GM10248 (cell line): ENCODE data around the gene PKNOX2.

ENCODE experiments used
- CTCF ChIA-PET: fragments of 300-600 bp; sonication (Branson Sonifier 250); formaldehyde crosslinking; extraction: SDS; loops from one replicate; lab custom pipeline; 2021; ENCODE audit warnings: antibody characterized with exemption; lab: Yijun Ruan, JAX
- POLR2A ChIA-PET: fragments of 350-650 bp; sonication (Branson Sonifier 250); formaldehyde crosslinking; extraction: SDS; loops from one replicate; lab custom pipeline; 2020; ENCODE audit warnings: antibody characterized with exemption; lab: Yijun Ruan, JAX
- DNase-seq: peaks from one replicate; pipeline ENCODE4 v3.0.0; 2012; ENCODE audit errors: extremely low spot score
- TF ChIP-seq, protein P1 (sequence below): IDR thresholded peaks from 2 replicates; pipeline ENCODE4 v1.5.1; 2012; ENCODE audit warnings: mild to moderate bottlenecking, low read depth; ENCODE audit errors: extremely low read depth, missing control alignments, control extremely low read depth

PKNOX2 gene

DNA sequence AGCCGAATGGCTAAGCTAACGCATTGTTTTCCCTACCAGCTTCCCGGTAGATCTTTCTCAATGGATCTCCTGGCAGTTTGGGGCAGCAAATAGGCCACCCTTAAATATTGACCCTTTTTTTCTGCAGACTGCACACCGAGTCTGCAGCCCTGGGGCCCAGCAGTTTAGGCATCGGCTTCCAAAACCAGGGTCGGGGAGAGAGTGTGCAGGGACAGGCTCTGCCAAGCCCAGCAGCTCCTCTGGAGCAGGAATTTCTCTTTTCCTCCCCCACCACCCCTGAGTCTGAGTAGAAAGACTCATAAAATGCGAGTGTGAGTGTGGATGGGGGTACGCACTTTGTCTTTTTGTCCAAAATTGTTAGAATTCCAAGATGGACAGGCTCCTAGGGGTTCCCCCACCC lies 218.3 kb downstream of the PKNOX2 start:
- ChIA-PET POLR2A (no interaction called here), CTCF (interaction anchor here (1.4 kb wide), 1 partner anchor 46 kb away, joined by 3 read pairs; no protein-coding TSS in a partner anchor)
- no peak for DNase-seq
- TF ChIP-seq, protein P1, sequence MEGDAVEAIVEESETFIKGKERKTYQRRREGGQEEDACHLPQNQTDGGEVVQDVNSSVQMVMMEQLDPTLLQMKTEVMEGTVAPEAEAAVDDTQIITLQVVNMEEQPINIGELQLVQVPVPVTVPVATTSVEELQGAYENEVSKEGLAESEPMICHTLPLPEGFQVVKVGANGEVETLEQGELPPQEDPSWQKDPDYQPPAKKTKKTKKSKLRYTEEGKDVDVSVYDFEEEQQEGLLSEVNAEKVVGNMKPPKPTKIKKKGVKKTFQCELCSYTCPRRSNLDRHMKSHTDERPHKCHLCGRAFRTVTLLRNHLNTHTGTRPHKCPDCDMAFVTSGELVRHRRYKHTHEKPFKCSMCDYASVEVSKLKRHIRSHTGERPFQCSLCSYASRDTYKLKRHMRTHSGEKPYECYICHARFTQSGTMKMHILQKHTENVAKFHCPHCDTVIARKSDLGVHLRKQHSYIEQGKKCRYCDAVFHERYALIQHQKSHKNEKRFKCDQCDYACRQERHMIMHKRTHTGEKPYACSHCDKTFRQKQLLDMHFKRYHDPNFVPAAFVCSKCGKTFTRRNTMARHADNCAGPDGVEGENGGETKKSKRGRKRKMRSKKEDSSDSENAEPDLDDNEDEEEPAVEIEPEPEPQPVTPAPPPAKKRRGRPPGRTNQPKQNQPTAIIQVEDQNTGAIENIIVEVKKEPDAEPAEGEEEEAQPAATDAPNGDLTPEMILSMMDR: no peak

DNA sequence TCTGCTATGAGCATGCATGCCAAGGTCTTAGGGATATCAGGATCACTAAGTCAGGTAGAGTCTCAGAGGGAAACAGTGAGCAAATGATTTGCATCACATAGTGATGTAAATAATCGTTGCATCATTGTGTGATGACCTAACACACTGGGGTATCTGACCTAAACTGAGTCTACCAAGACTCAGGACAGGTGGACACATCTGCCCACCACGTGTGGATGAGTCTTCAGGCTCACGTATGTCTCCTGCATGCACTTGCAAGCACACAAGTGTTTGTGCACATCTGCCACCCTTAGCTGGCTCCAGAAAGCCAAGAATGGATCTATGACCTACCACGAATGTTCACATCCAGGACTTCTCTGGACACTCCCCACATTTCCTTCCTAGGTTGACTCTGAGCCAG lies 220.3 kb downstream of the PKNOX2 start:
- TF ChIP-seq, protein P1: no peak
- ChIA-PET CTCF (no interaction called here), POLR2A (no interaction called here)
- DNase-seq: no peak

DNA sequence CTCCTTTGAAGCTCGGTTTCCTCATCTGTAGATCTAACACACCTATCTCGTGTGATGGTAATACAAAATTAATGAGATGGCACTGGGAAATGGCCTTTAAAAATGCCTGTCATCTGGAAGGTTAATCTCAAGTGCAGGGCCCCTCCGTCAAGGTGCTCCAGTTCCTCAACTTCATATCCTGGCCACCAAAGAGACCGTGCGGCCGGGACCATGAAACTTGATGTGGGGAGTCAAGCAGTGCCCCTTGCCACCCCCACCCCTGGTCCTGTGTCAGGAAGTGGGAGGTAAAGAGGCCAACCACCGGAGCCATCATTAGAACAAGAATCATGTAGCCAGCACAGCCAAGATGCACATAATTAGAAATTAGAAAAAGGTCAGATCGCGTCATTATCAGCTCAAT lies 223.3 kb downstream of the PKNOX2 start:
- DNase-seq: no peak
- ChIA-PET CTCF (no interaction called here), POLR2A (no interaction called here)
- TF ChIP-seq, protein P1: no peak

DNA sequence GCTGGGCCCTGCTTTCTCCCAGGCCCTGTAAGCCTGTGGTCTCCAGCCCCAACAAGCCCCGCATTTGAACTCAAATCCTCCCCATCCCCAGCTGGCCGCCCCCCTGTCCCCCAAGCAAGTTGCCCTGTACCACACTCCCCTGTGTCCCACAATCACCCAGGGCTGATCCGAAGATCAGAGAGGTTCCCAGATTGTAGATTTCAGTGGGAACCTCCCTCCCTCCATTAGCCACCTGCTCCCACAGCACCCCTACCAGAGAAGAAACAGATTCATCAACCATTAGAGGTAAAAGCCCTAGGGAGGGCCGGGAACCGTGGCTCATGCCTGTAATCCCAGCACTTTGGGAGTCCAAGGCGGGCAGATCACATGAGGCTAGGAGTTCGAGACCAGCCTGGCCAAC lies 224.1 kb downstream of the PKNOX2 start:
- ChIA-PET POLR2A (no interaction called here), CTCF (no interaction called here)
- TF ChIP-seq, protein P1: no peak
- no peak for DNase-seq

DNA sequence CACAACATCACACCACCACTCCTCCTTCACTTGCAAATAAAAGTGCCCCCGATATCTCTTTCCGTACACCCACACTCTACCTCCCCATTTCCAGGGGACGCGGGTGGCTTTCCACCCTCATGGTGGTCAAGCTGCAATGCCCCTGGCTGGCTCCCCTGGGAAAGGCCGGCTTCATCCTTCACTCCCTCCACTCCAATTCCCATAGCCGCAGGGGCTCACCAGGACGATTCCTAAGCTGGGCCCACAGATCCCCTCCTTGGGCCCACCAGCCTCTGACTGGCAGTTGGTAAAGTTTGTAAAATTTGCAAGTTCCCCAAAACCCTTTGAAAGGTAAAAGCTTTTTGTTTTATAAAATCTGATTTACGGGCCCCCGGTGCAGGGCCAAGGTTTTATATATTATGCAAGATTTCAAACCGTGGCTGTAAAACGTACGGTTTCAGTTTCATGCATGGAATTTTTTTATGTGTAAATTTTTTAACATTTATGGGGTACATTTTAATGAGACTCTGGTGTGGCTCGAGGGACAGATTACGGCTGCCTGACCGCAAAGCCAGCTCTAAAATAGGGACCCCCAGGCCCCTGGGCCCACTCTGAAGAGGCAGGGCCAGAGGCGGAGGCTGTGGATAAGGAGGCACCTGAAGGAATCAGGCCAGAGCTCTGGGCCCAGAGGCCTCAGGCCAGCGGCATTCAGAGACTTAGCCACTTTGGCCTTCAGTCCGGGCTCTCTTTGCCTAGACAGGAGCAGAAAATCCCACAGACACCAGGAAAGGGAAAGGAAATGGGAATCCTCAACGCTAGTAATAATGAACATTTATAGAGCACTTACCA lies 225.0 kb downstream of the PKNOX2 start:
- ChIA-PET POLR2A (no interaction called here), CTCF (interaction anchor here (0.9 to 1.3 kb wide), 4 partner anchors 17 to 533 kb away, joined by 3 to 6 read pairs (median 4); no protein-coding TSS in a partner anchor)
- no peak for DNase-seq
- TF ChIP-seq, protein P1: no peak

DNA sequence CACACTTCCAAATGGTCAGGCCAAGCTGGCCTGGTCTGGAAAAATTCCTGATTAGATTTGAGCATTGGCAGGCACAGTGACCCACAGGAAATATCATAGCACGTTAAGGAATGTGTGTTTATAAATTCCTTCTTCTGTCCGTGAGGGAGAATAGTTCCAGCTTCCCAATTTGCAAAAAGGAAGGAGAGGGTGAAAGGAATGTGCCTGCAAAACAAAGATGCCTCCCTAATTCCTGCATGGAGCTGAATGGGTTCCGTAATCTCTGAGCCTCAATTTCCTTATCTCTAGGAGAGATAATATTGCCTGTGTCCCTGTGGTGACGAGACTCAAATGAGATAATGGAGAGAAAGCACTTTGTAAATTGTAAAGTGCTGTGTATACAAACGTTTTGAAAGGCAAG lies 226.4 kb downstream of the PKNOX2 start:
- TF ChIP-seq, protein P1: no peak
- POLR2A ChIA-PET: no interaction called here
- CTCF ChIA-PET: interaction anchor here (0.9 to 1.3 kb wide), 4 partner anchors 14 to 45 kb away, joined by 3 to 6 read pairs (median 3); no protein-coding TSS in a partner anchor
- DNase-seq: no peak
